HEK293 (cell line): ENCODE results near the gene PLK3.
A peak's percentile ranks its signal among the peaks of the same experiment; 100 is the strongest.

ENCODE experiments used
- CTCF ChIA-PET: fragments of 350-600 bp; formaldehyde crosslinking; extraction: SDS; loops from one replicate; lab custom pipeline; 2021; ENCODE audit warnings: antibody characterized with exemption; lab: Yijun Ruan, JAX
- POLR2A ChIA-PET: fragments of 300-600 bp; formaldehyde crosslinking; extraction: SDS; loops from one replicate; lab custom pipeline; 2020; ENCODE audit warnings: antibody characterized with exemption, inconsistent platforms; lab: Yijun Ruan, JAX
- H3K27ac ChIP-seq: fragments of 200-500 bp; sonication (Bioruptor generic); 2 replicates; pipeline ENCODE4 v1.5.1; 2014; ENCODE audit warnings: low read depth, low read length, control low read depth, inconsistent platforms; ENCODE audit errors: extremely low read depth
- H3K36me3 ChIP-seq, 2 experiments: fragments of 200-500 bp in 1 of 2; sonication (Bioruptor generic) in 1 of 2; 1 replicate in 1 of 2; 2 replicates in 1 of 2; pipeline ENCODE4 v1.5.1; 2014 to 2017; ENCODE audit warnings: inconsistent platforms in 2 of 2, low read length in 2 of 2; ENCODE audit not compliant: control insufficient read depth in 2 of 2, insufficient read depth in 1 of 2
- H3K4me1 ChIP-seq: fragments of 200-500 bp; sonication (Bioruptor generic); 2 replicates; pipeline ENCODE4 v1.5.1; 2014; ENCODE audit warnings: mild to moderate bottlenecking, low read length, inconsistent platforms; ENCODE audit not compliant: control insufficient read depth, insufficient read depth
- H3K4me3 ChIP-seq: 2 replicates; pipeline ENCODE4 v1.5.1; 2011; ENCODE audit warnings: low read depth, mild to moderate bottlenecking, control low read depth, low read length, moderate library complexity
- H3K9me3 ChIP-seq: fragments of 200-500 bp; sonication (Bioruptor generic); 2 replicates; pipeline ENCODE4 v1.5.1; 2014; ENCODE audit warnings: low read depth, low read length, inconsistent platforms; ENCODE audit not compliant: control insufficient read depth, insufficient read depth
- KLF16 ChIP-seq: fragments of 450-650 bp; formaldehyde crosslinking; IDR thresholded peaks from 2 replicates; pipeline ENCODE4 v1.5.1; 2017; ENCODE audit warnings: missing biosample characterization, missing genetic modification characterization
- REST ChIP-seq: fragments of 450-650 bp; formaldehyde crosslinking; IDR thresholded peaks from 2 replicates; pipeline ENCODE4 v1.5.1; 2016; ENCODE audit warnings: missing biosample characterization, missing genetic modification characterization
- WT1 ChIP-seq: fragments of 450-650 bp; formaldehyde crosslinking; IDR thresholded peaks from 2 replicates; pipeline ENCODE4 v1.5.1; 2016; ENCODE audit warnings: missing biosample characterization, missing genetic modification characterization
- ZNF114 ChIP-seq: fragments of 450-650 bp; formaldehyde crosslinking; IDR thresholded peaks from 2 replicates; pipeline ENCODE4 v1.5.0; 2017; ENCODE audit warnings: missing biosample characterization, missing genetic modification characterization
- ZNF169 ChIP-seq: fragments of 450-650 bp; formaldehyde crosslinking; IDR thresholded peaks from 2 replicates; pipeline ENCODE4 v1.5.1; 2016; ENCODE audit warnings: missing biosample characterization, missing genetic modification characterization
- ZNF26 ChIP-seq: fragments of 450-650 bp; formaldehyde crosslinking; IDR thresholded peaks from 2 replicates; pipeline ENCODE4 v1.5.1; 2016; ENCODE audit warnings: missing biosample characterization, missing genetic modification characterization
- ZNF548 ChIP-seq: fragments of 450-650 bp; formaldehyde crosslinking; IDR thresholded peaks from 2 replicates; pipeline ENCODE4 v1.5.1; 2016; ENCODE audit warnings: missing biosample characterization, missing genetic modification characterization
- ZNF560 ChIP-seq: fragments of 450-650 bp; formaldehyde crosslinking; IDR thresholded peaks from 2 replicates; pipeline ENCODE4 v1.5.1; 2017; ENCODE audit warnings: missing biosample characterization, missing genetic modification characterization, borderline replicate concordance
- ZNF596 ChIP-seq: fragments of 450-650 bp; IDR thresholded peaks from 2 replicates; pipeline ENCODE4 v1.5.0; 2018; ENCODE audit warnings: missing biosample characterization, mild to moderate bottlenecking, missing genetic modification characterization, moderate library complexity
- ZNF624 ChIP-seq: fragments of 450-650 bp; formaldehyde crosslinking; IDR thresholded peaks from 2 replicates; pipeline ENCODE4 v1.5.1; 2017; ENCODE audit warnings: missing biosample characterization, missing genetic modification characterization
- ZNF639 ChIP-seq: fragments of 450-650 bp; formaldehyde crosslinking; IDR thresholded peaks from 2 replicates; pipeline ENCODE4 v1.5.1; 2016; ENCODE audit warnings: missing biosample characterization, missing genetic modification characterization
- ZNF692 ChIP-seq: fragments of 450-650 bp; formaldehyde crosslinking; IDR thresholded peaks from 2 replicates; pipeline ENCODE4 v1.5.1; 2016; ENCODE audit warnings: missing biosample characterization, missing genetic modification characterization
- ZNF701 ChIP-seq: fragments of 450-650 bp; formaldehyde crosslinking; IDR thresholded peaks from 2 replicates; pipeline ENCODE4 v1.5.1; 2016; ENCODE audit warnings: missing biosample characterization, missing genetic modification characterization
- ZNF747 ChIP-seq: fragments of 450-650 bp; formaldehyde crosslinking; IDR thresholded peaks from 2 replicates; pipeline ENCODE4 v1.5.1; 2016; ENCODE audit warnings: missing biosample characterization, missing genetic modification characterization
- ZSCAN18 ChIP-seq: fragments of 450-650 bp; formaldehyde crosslinking; IDR thresholded peaks from 2 replicates; pipeline ENCODE4 v1.5.1; 2016; ENCODE audit warnings: missing biosample characterization, missing genetic modification characterization
- TF ChIP-seq, protein P1 (sequence below): fragments of 450-650 bp; formaldehyde crosslinking; IDR thresholded peaks from 2 replicates; pipeline ENCODE4 v1.5.1; 2016; ENCODE audit warnings: missing biosample characterization, missing genetic modification characterization
- TF ChIP-seq, protein P2 (sequence below): fragments of 450-650 bp; formaldehyde crosslinking; IDR thresholded peaks from 2 replicates; pipeline ENCODE4 v1.5.1; 2017; ENCODE audit warnings: missing biosample characterization, missing genetic modification characterization

PLK3 gene

GRCh38 chr1:44805311-44806024 is 5.3 kb downstream of the PLK3 start (continued):
- TF ChIP-seq, protein P1, sequence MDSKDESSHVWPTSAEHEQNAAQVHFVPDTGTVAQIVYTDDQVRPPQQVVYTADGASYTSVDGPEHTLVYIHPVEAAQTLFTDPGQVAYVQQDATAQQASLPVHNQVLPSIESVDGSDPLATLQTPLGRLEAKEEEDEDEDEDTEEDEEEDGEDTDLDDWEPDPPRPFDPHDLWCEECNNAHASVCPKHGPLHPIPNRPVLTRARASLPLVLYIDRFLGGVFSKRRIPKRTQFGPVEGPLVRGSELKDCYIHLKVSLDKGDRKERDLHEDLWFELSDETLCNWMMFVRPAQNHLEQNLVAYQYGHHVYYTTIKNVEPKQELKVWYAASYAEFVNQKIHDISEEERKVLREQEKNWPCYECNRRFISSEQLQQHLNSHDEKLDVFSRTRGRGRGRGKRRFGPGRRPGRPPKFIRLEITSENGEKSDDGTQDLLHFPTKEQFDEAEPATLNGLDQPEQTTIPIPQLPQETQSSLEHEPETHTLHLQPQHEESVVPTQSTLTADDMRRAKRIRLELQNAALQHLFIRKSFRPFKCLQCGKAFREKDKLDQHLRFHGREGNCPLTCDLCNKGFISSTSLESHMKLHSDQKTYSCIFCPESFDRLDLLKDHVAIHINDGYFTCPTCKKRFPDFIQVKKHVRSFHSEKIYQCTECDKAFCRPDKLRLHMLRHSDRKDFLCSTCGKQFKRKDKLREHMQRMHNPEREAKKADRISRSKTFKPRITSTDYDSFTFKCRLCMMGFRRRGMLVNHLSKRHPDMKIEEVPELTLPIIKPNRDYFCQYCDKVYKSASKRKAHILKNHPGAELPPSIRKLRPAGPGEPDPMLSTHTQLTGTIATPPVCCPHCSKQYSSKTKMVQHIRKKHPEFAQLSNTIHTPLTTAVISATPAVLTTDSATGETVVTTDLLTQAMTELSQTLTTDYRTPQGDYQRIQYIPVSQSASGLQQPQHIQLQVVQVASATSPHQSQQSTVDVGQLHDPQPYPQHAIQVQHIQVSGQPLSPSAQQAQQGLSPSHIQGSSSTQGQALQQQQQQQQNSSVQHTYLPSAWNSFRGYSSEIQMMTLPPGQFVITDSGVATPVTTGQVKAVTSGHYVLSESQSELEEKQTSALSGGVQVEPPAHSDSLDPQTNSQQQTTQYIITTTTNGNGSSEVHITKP (tag by site-specific recombination): no peak
- TF ChIP-seq ZSCAN18 (no peak), ZNF114 (tag by site-specific recombination) (no peak)

DNA sequence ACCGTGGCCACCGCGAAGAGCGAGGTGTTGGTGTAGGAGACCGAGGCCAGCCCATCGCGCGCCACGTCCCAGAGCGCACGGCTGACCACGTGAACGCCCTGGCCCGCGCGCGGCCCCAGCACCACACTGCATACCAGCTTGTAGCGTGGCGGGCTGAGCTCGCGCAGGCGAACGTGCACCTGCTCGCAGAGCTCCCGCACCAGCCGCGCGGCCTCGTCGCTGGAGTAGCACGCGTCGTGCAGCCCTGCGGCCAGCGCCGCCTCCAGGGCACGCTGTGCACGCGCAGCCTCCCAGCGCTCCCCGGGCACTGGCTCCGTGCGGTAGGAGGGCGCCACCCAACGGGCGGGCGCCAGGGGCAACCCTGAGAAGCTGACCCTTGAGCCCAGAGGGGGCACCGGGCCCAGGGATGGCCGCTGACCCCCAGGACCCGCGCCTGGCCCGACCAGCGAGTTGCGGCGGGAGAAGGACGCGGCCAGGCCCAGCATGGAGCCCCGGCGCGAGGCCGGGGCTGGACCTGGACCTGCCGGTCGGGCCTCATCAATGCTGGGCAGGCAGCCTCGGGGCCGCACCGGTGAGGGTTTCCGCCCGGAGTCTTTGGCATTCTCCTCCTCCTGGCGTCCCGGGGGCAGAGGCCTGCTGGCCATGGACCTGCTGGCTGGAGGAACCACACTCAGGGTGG is 6.0 kb downstream of the PLK3 start:
- ChIA-PET POLR2A (interaction anchor here (0.5 to 4.0 kb wide), 4 partner anchors 13 to 76 kb away, joined by 3 to 84 read pairs (median 4); partner anchors contain the start of gene RPS8), CTCF (interaction anchor here (0.6 kb wide), 1 partner anchor 39 kb away, joined by 3 read pairs; no protein-coding TSS in a partner anchor)
- H3K9me3 ChIP-seq: no peaks in the 10 kb centered on the region
- peaks cover 0 to 59% of the 10 kb centered on the region in 2 experiments; a peak in 1 of 3 replicates for H3K36me3 ChIP-seq
- TF ChIP-seq REST (tag by site-specific recombination) (no peak), WT1 (tag by site-specific recombination) (no peak), ZNF624 (tag by site-specific recombination) (no peak), ZNF747 (no peak), ZNF639 (tag by site-specific recombination) (no peak), KLF16 (tag by site-specific recombination) (no peak), ZNF560 (tag by site-specific recombination) (no peak), ZNF596 (tag by site-specific recombination) (no peak), ZNF701 (no peak), ZNF692 (tag by site-specific recombination) (no peak), ZNF548 (no peak), ZNF26 (tag by site-specific recombination) (no peak), ZNF169 (no peak)
- TF ChIP-seq, protein P2, sequence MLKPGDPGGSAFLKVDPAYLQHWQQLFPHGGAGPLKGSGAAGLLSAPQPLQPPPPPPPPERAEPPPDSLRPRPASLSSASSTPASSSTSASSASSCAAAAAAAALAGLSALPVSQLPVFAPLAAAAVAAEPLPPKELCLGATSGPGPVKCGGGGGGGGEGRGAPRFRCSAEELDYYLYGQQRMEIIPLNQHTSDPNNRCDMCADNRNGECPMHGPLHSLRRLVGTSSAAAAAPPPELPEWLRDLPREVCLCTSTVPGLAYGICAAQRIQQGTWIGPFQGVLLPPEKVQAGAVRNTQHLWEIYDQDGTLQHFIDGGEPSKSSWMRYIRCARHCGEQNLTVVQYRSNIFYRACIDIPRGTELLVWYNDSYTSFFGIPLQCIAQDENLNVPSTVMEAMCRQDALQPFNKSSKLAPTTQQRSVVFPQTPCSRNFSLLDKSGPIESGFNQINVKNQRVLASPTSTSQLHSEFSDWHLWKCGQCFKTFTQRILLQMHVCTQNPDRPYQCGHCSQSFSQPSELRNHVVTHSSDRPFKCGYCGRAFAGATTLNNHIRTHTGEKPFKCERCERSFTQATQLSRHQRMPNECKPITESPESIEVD (tag by site-specific recombination): no peak
- peaks cover 19% of the 10 kb centered on the region for H3K4me1 ChIP-seq
- peak overlapping the region; percentile 72; the same call in 1 of the 2 replicates for H3K27ac ChIP-seq
- H3K4me3 ChIP-seq: no peak overlapping the region
